ENCODE measurements around the gene IFITM2.

IFITM2 gene

GRCh38 chr11:282171-282570 lies 25.4 kb upstream of the IFITM2 start:
- DNase-seq = no peak

DNA sequence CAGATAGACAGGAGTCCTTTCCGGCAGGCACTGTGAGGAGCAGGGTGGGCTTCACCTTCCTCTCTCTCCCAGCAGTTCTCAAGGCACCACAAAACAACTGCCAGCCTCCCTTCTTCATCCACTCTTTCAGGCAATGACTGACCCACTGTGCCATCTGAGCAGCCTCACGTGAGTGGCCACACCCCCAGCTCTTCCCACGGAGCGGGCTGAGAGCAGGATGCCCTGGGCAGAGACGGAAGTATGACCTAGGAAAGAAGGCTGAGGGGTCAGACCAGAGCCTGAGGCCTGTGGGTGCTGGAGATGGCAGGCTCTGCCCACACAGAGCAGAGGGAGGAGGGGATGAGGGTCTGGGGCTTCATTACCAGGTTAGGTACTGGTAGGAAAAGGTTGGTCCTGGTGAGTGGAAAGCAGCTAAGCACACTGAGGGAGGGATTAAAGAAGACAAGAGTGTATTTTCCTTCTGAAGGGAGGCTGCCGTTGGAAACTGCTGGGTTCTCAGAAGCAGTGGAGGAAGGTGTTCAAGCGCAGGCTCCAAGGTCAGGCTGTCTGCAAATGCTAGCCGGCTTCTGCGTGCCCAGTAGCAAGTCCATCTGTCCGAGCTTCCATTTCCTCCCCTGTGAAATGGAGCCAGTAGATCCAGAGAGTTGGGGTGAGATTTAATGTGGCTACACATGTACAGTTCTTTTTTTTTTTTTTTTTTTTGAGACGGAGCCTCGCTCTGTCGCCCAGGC lies 24.8 kb upstream of the IFITM2 start:
- no peak for DNase-seq

DNA sequence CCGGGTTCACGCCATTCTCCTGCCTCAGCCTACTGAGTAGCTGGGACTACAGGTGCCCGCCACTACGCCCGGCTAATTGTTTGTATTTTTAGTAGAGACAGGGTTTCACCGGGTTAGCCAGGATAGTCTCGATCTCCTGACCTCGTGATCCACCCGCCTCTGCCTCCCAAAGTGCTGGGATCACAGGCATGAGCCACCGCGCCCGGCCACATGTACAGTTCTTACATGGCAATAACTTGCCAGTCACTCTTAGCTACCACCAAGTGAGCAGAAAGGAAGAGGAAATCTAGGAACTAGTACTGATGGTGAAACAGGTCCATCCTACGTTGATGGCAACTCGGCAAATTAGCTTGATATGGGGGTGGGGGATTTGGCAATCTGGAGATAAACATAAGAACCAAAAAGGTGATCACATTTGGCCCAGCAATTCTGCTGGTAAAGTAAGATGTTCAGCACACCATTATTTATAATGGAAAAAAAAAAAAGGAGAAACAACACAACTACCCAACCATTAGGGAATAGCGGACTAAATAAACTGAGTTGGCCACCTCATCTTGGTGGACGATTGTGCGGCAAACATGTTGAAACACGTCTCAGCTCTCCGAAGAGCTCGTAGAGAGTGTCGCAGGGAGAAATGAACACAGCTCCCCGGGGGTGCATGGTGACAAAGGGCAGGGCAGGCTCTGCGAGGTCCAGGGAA lies 24.1 kb upstream of the IFITM2 start:
- no peak for DNase-seq

GRCh38 chr11:284105-285020 lies 23.3 kb upstream of the IFITM2 start:
- DNase-seq = no peak

GRCh38 chr11:285021-285893 lies 22.4 kb upstream of the IFITM2 start:
- no peak for DNase-seq

DNA sequence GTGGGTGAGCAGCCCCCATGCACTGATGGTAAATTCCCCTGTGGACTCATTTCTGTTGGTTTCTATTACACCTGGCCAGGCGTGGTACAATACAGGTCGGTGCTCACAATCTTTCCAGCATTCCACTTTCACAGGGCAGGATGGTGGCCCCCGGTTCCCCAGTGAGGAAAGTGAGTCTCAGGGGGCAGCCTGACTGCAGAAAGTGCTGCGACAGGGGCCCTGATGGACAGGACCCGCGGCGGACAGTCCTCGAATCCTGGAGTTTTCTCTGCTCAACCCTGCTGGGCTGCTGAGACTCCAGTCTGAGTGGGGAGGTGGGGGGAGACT lies 21.8 kb upstream of the IFITM2 start:
- no peak for DNase-seq

GRCh38 chr11:286977-287820 lies 20.4 kb upstream of the IFITM2 start:
- DNase-seq = peak; percentile 52

- DNase-seq = peak; percentile 54
These were observed 19.7 kb upstream of the IFITM2 start for GRCh38 chr11:287821-288477.

DNA sequence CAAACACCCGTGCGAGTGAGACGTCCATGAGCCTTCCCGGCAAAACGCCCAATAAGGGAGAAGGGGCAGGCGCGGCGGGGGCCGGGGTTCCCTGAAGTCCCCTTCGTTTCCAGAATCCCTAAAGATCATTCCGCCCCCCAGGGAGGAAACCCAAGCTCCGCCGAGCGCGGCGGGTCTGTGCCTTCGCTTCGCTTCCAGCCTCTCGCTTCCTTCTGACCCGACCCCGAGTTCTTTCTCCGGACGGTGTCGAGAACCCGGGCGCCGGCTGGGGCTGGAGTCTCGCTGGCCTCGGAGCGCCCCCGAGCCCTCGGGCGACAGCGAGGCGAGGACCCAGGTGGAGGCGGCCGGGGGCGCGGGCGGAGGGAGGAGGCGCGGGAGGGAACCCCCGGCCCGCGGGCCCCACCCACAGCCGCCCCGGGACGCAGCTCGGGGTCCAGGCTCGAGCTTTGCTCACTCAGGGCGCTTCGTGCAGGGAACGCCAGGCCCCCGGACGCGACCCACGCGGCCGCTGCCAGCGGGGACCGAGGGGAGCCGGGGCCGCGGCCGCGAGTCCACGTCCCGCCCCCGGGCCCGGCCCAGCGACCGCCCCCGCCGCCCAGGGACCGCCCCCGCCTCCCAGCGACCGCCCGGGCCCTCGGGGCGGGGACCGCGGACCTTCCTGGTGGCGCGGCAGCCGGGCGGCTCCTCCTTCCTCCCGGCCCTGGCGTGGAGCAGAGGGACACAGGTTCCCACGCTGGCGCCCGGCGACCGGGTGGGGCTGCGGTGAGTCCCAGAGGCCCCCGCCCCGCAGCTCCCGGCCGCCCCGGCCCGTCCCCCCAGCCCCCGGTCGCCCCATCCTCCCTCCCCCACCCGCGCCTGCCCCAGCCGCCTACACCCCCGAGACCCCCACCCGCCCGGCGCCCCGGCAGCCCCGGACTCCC lies 18.9 kb upstream of the IFITM2 start, which contains the start of gene PGGHG:
Gene PGGHG (plus strand): TSS at position 649 of the 920 bp plus-strand sequence. CDS start 691 bp downstream, outside the sequence.
- no peak for DNase-seq

DNA sequence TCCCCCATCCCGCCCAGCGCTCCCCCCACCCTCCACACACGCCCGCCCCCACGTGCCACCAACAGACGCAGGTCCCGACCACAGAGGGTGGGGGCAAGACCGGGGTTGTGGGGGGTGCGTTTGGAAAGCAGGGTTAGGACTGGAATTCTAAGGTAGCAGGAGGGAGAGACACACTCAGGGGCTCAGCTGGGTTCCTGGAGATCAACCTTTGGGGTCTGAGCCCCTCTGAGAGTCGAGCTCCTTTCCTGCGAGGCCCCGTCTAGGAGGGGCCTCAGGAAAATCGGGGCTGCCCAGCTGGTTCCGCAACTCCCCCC lies 18.3 kb upstream of the IFITM2 start:
- no peak for DNase-seq

GRCh38 chr11:289712-290620 lies 17.6 kb upstream of the IFITM2 start:
- DNase-seq = no peak

DNA sequence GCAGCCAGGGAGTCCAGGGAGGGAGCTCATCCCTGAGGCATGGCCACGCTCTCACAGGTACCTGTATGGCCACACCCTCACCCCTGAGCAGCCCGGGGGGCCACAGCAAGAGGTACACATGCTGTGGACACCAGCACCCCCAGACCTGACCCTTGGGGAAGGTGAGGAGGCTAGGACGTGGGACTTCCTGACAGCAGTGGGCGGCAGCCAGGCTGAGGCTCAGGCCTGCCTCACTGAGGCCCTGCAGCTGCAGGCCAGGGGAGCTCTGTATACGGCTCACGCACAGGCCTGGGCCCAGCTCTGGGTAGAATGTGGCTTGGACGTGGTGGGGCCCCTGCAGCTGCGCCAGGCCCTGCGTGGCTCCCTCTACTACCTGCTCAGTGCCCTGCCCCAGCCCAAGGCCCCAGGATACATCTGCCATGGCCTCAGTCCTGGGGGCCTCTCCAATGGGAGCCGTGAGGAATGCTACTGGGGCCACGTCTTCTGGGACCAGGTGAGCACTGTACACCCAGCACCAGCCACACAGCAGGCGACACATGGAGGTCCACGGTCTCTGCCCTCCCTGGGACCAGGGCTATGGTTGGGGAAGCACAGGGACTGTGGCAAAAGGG lies 16.9 kb upstream of the IFITM2 start:
- no peak for DNase-seq

GRCh38 chr11:291281-292210 lies 16.1 kb upstream of the IFITM2 start:
- no peak for DNase-seq

DNA sequence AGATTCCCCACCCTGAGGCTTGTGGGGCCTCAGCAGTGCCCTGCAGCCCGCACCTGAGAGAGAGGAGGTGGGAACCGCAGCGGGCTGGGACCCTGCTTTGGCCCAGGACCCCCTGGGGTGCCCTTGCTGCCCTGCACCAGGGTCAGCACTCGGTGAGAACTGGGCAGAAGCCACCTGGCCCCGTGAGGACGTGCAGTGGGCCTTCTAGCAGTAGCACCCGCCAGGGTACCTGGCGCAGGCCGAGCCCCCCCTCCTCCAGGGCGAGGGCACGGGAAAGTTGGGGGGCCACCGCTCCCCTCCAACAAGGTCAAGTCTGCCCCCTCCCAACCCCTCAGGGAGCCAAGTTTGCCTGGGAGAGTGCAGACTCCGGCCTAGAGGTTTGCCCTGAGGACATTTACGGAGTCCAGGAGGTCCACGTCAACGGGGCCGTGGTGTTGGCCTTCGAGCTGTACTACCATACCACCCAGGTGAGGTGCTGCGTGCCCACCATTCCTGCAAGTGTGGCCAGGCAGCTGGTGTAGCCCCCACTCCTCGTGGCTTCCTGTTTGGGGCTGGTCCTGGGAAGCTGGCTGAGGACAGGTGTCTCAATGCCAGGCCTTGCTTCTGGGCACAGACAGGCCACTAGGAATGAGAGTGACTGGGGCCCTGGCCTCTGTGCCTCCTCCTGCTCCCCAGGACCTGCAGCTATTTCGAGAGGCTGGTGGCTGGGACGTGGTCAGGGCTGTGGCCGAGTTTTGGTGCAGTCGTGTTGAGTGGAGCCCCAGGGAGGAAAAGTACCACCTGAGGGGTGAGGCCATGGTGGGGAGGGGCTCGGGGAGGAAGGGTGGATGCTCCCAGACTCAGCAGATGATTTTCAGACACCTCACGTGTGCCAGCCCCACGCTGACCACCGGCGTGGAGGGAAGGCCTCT lies 15.2 kb upstream of the IFITM2 start:
- no peak for DNase-seq

DNA sequence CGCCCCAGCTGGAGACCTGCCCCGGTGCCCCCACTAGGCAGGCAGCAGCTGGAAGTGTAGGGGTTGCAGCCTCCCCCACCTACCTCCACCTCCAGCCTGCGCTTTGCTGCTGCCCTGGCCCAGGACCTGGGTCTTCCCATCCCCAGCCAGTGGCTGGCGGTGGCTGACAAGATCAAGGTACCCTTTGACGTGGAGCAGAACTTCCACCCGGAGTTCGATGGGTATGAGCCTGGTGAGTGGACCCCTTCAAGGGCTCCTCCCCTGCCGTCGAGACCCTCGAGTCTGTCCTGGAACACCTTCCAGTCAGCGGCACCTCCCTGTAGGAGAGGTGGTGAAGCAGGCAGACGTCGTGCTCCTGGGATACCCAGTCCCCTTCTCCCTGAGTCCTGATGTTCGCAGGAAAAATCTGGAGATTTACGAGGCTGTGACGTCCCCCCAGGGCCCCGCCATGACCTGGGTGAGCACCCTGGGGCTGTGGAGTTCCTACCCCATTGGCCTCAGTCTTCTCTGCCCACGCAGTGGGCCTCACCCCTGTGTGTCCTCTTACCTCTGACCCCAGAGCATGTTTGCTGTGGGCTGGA lies 14.3 kb upstream of the IFITM2 start:
- DNase-seq = no peak

Measured in stimulated activated CD4-positive, alpha-beta T cell treated with anti-CD3 and anti-CD28 coated beads, Interleukin-4, amount 100 ng/mL, for 24 hours (primary cell).